OCI-LY7 (cell line): ENCODE measurements around the gene SRSF7.

Experiments
- EZH2phosphoT487 ChIP-seq: fragments of 200-600 bp; sonication (generic); IDR thresholded peaks from 2 replicates; pipeline ENCODE4 v1.6.1; 2018; ENCODE audit warnings: low read depth, borderline replicate concordance, mild to moderate bottlenecking, mixed run types, antibody characterized with exemption, low read length, moderate library complexity, mixed read lengths
- TF ChIP-seq, protein P1 (sequence below): fragments of 200-600 bp; sonication (generic); conservative IDR thresholded peaks from 2 replicates; pipeline ENCODE4 v1.5.1; 2014; ENCODE audit warnings: mild to moderate bottlenecking, antibody characterized with exemption, low read length, moderate library complexity, mixed read lengths

- TF ChIP-seq, protein P1, sequence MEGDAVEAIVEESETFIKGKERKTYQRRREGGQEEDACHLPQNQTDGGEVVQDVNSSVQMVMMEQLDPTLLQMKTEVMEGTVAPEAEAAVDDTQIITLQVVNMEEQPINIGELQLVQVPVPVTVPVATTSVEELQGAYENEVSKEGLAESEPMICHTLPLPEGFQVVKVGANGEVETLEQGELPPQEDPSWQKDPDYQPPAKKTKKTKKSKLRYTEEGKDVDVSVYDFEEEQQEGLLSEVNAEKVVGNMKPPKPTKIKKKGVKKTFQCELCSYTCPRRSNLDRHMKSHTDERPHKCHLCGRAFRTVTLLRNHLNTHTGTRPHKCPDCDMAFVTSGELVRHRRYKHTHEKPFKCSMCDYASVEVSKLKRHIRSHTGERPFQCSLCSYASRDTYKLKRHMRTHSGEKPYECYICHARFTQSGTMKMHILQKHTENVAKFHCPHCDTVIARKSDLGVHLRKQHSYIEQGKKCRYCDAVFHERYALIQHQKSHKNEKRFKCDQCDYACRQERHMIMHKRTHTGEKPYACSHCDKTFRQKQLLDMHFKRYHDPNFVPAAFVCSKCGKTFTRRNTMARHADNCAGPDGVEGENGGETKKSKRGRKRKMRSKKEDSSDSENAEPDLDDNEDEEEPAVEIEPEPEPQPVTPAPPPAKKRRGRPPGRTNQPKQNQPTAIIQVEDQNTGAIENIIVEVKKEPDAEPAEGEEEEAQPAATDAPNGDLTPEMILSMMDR, result no peak
- no peak for TF ChIP-seq EZH2phosphoT487
Measured at GRCh38 chr2:38713338-38713737, 37.8 kb downstream of the SRSF7 start.
